HepG2 (cell line): ENCODE data around the gene OR10A6. TPM values are rescaled to one million over a fixed set of nuclear protein-coding genes. Genes with fewer than 3 reads are reported as not detected.

Experiments
- ATAC-seq: fragments of 200-7000 bp; cut with Tn5 transposase; 3 replicates; pipeline ENCODE4 v1.9.1; 2020; ENCODE audit warnings: mild to moderate bottlenecking, moderate library complexity
- BruUV-seq: library from RNA; stranded (reverse); fragments of 400-500 nt; replicated peaks from 2 replicates; lab custom pipeline; 2021; lab: Mats Ljungman, UMichigan
- CTCF ChIA-PET: fragments of 300-600 bp; formaldehyde crosslinking; extraction: SDS; loops from one replicate; lab custom pipeline; 2021; ENCODE audit warnings: low total read pairs, inconsistent platforms, low intra/inter-chr PET ratio; lab: Yijun Ruan, JAX
- POLR2A ChIA-PET: fragments of 350-600 bp; sonication (Branson Sonifier 250); formaldehyde crosslinking; loops from one replicate; lab custom pipeline; 2020; ENCODE audit warnings: antibody characterized with exemption, inconsistent platforms; lab: Yijun Ruan, JAX
- DNase-seq: peaks from one replicate; pipeline ENCODE4 v3.0.0-alpha.2; 2015; ENCODE audit warnings: low spot score
- FAIRE-seq: peaks from 3 replicates; lab custom pipeline; 2011; peaks lifted over from hg19 to GRCh38; lab: Jason Lieb, UNC
- H2AFZ ChIP-seq: one replicate; pipeline ENCODE4 v1.6.1; 2011; ENCODE audit warnings: low read length, inconsistent platforms
- H3K27ac ChIP-seq: fragments of 300-600 bp; 3 replicates; pipeline ENCODE4 v1.8.0; 2011; ENCODE audit warnings: mixed run types, mild to moderate bottlenecking, mixed read lengths, low read length, inconsistent platforms; ENCODE audit not compliant: insufficient read depth; ENCODE audit errors: extremely low read length
- H3K27me3 ChIP-seq, 2 experiments: fragments of 200-600 bp in 1 of 2; 2 replicates in 1 of 2; 3 replicates in 1 of 2; pipeline versions ENCODE4 v1.6.0 to v1.8.0; 2011; ENCODE audit warnings: low read length in 2 of 2, mild to moderate bottlenecking in 2 of 2, moderate library complexity in 2 of 2, inconsistent platforms in 1 of 2; ENCODE audit not compliant: insufficient read depth in 2 of 2, control insufficient read depth in 1 of 2
- H3K36me3 ChIP-seq, 2 experiments: fragments of 200-600 bp in 1 of 2; replicated peaks in 1 of 2; 2 replicates in 1 of 2; 3 replicates in 1 of 2; pipeline versions ENCODE4 v1.5.1 to v1.8.0; 2011; ENCODE audit warnings: low read length in 2 of 2, inconsistent platforms in 1 of 2; ENCODE audit not compliant: insufficient read depth in 2 of 2, control insufficient read depth in 1 of 2
- H3K4me1 ChIP-seq: 2 replicates; pipeline ENCODE4 v1.5.1; 2012; ENCODE audit warnings: low read length, inconsistent platforms; ENCODE audit not compliant: insufficient read depth
- H3K4me2 ChIP-seq: 2 replicates; pipeline ENCODE4 v1.6.0; 2011; ENCODE audit warnings: low read depth, low read length, inconsistent platforms
- H3K4me3 ChIP-seq, 3 experiments: fragments of 200-600 bp in 1 of 3; sonication (generic), shearing (Covaris generic) in 1 of 3; replicated peaks in 1 of 3; 2 replicates each; pipeline ENCODE4 v1.5.1; 2011 to 2016; ENCODE audit warnings: low read length in 3 of 3, inconsistent platforms in 2 of 3, low read depth in 2 of 3, mild to moderate bottlenecking in 2 of 3, control low read depth in 1 of 3, mixed read lengths in 1 of 3; ENCODE audit not compliant: insufficient read depth in 1 of 3
- H3K79me2 ChIP-seq: one replicate; pipeline ENCODE4 v1.6.1; 2011; ENCODE audit warnings: low read length, inconsistent platforms; ENCODE audit not compliant: insufficient read depth
- H3K9ac ChIP-seq: 2 replicates; pipeline ENCODE4 v1.6.0; 2011; ENCODE audit warnings: mild to moderate bottlenecking, low read depth, low read length, inconsistent platforms; ENCODE audit not compliant: insufficient read depth
- H3K9me3 ChIP-seq: 2 replicates; pipeline ENCODE4 v1.5.1; 2012; ENCODE audit warnings: mild to moderate bottlenecking, low read length
- H4K20me1 ChIP-seq: 2 replicates; pipeline ENCODE4 v1.6.0; 2011; ENCODE audit warnings: inconsistent platforms, mild to moderate bottlenecking, low read length, moderate library complexity; ENCODE audit not compliant: insufficient read depth
- MAX ChIP-seq: IDR thresholded peaks from 2 replicates; pipeline ENCODE4 v1.6.1; 2012; ENCODE audit warnings: inconsistent platforms
- RAD51 ChIP-seq: fragments of 450-650 bp; IDR thresholded peaks from 2 replicates; pipeline ENCODE4 v1.6.1; 2016; ENCODE audit warnings: borderline replicate concordance
- USF2 ChIP-seq, 2 experiments: sonication (generic) in 1 of 2; formaldehyde crosslinking in 1 of 2; IDR thresholded peaks; 2 replicates each; pipeline versions ENCODE4 v1.5.1 to v1.6.1; 2011 to 2020; ENCODE audit warnings: borderline replicate concordance in 1 of 2, low read depth in 1 of 2, low read length in 1 of 2, mild to moderate bottlenecking in 1 of 2, missing genetic modification reagents in 1 of 2, moderate library complexity in 1 of 2
- ZBTB21 ChIP-seq: sonication (generic); formaldehyde crosslinking; IDR thresholded peaks from 2 replicates; pipeline ENCODE4 v1.4.0; 2020; ENCODE audit warnings: missing genetic modification reagents
- ZNF274 ChIP-seq: sonication (generic); formaldehyde crosslinking; IDR thresholded peaks from 2 replicates; pipeline ENCODE4 v1.5.1; 2020; ENCODE audit warnings: mild to moderate bottlenecking, missing genetic modification reagents
- ZNF552 ChIP-seq: sonication (generic); formaldehyde crosslinking; IDR thresholded peaks from 2 replicates; pipeline ENCODE4 v1.9.0; 2022; ENCODE audit warnings: missing genetic modification reagents, mild to moderate bottlenecking, borderline replicate concordance
- ZNF572 ChIP-seq: sonication (generic); formaldehyde crosslinking; IDR thresholded peaks from 2 replicates; pipeline ENCODE4 v1.5.1; 2020; ENCODE audit warnings: mild to moderate bottlenecking, missing genetic modification reagents
- ZNF652 ChIP-seq: IDR thresholded peaks from 2 replicates; pipeline ENCODE4 v1.6.1; 2016; ENCODE audit warnings: low read depth, borderline replicate concordance
- ZSCAN31 ChIP-seq: sonication (generic); formaldehyde crosslinking; IDR thresholded peaks from 2 replicates; pipeline ENCODE4 v1.5.0; 2020; ENCODE audit warnings: low read depth, mild to moderate bottlenecking, missing genetic modification reagents
- in situ Hi-C: cut with HindIII; loops from 2 replicates; pipeline ENCODE4 v1.10.0; 2017; ENCODE audit warnings: low pct_unique_long_range_greater_than_20kb; ENCODE audit not compliant: extremely low pct_ligation_motif_present
- intact Hi-C: fragments of 100-400 bp; cut with micrococcal nuclease; formaldehyde crosslinking; loops from one replicate; pipeline ENCODE4 v1.10.0; 2022; ENCODE audit not compliant: unreplicated experiment
- polyA plus RNA-seq, 8 experiments: library from polyadenylated mRNA; depleted of rRNA in 3 of 8; stranded (reverse) in 7 of 8; unstranded in 1 of 8; fragments of >200 nt; fragmentation: Illumina TruSeq in 4 of 8; extraction: Trizol in 4 of 8; gene quantifications; 2 replicates each; pipeline versions ENCODE4 v1.2.1 to v1.2.3, GENCODE V29; 2011 to 2016; ENCODE audit warnings: low read depth in 4 of 8, missing spikeins in 1 of 8, mixed read lengths in 1 of 8; ENCODE audit not compliant: insufficient read depth in 1 of 8
- total RNA-seq, 5 experiments: library from RNA; depleted of rRNA; stranded (reverse); fragments of >200 nt; fragmentation: Illumina TruSeq; extraction: Trizol; gene quantifications; 2 replicates each; pipeline ENCODE4 v1.2.3, GENCODE V29; 2016; ENCODE audit warnings: low read depth in 1 of 5
- TF ChIP-seq, protein P1 (sequence below): IDR thresholded peaks from 2 replicates; pipeline ENCODE4 v1.6.1; 2016; ENCODE audit warnings: low read depth, missing genetic modification reagents, missing compliant biosample characterization

Gene OR10A6
- total and polyA plus RNA-seq, 2 of the 13 experiments (the other 11 are each of a cell fraction or from before 2014, with no cell fraction given), result not detected

DNA sequence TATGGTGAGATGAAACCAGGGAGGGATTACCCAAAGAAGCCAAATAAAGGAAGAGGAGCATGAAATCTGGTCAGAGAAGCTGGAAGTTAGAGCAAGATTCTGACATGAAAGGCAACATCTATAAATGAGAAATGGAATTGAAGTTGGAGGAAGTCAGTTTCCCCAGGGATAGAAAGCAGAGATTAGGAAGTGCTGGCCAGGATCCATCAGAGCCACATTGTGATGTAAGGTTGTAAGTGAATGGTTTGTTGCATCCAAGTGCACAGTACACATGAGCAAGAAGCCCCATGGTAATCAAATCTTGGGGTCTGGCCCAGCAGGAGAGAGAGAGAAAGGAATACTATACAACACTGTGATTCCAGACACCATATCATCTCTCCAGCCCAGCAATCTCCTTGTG is 40.8 kb upstream of the OR10A6 start:
- Histone ChIP-seq H3K27ac (no peak overlapping the region), H2AFZ (no peak overlapping the region), H3K4me3 (no peak overlapping the region), H3K4me1 (no peaks in the 10 kb centered on the region), H3K36me3 (no peaks in the 10 kb centered on the region), H3K27me3 (no peaks in the 10 kb centered on the region), H3K9me3 (no peaks in the 10 kb centered on the region), H3K4me2 (no peak overlapping the region), H3K9ac (no peak overlapping the region), H4K20me1 (no peaks in the 10 kb centered on the region), H3K79me2 (no peaks in the 10 kb centered on the region)
- DNase-seq, result no peak
- intact Hi-C loops (no loop called here), in situ Hi-C loops (no loop called here)
- TF ChIP-seq ZSCAN31 (CRISPR knock-in tag) (no peak), MAX (no peak), ZNF652 (CRISPR knock-in tag) (no peak), ZNF552 (CRISPR knock-in tag) (no peak), RAD51 (no peak), USF2 (IDR thresholded peaks at IDR 0.05; ENCODE audit: low read depth, low read length) (no peak), USF2 (CRISPR knock-in tag; IDR thresholded peaks at IDR 0.05; ENCODE audit: borderline replicate concordance) (no peak), ZNF274 (CRISPR knock-in tag) (no peak), ZBTB21 (CRISPR knock-in tag) (no peak), ZNF572 (CRISPR knock-in tag) (no peak)
- TF ChIP-seq, protein P1, sequence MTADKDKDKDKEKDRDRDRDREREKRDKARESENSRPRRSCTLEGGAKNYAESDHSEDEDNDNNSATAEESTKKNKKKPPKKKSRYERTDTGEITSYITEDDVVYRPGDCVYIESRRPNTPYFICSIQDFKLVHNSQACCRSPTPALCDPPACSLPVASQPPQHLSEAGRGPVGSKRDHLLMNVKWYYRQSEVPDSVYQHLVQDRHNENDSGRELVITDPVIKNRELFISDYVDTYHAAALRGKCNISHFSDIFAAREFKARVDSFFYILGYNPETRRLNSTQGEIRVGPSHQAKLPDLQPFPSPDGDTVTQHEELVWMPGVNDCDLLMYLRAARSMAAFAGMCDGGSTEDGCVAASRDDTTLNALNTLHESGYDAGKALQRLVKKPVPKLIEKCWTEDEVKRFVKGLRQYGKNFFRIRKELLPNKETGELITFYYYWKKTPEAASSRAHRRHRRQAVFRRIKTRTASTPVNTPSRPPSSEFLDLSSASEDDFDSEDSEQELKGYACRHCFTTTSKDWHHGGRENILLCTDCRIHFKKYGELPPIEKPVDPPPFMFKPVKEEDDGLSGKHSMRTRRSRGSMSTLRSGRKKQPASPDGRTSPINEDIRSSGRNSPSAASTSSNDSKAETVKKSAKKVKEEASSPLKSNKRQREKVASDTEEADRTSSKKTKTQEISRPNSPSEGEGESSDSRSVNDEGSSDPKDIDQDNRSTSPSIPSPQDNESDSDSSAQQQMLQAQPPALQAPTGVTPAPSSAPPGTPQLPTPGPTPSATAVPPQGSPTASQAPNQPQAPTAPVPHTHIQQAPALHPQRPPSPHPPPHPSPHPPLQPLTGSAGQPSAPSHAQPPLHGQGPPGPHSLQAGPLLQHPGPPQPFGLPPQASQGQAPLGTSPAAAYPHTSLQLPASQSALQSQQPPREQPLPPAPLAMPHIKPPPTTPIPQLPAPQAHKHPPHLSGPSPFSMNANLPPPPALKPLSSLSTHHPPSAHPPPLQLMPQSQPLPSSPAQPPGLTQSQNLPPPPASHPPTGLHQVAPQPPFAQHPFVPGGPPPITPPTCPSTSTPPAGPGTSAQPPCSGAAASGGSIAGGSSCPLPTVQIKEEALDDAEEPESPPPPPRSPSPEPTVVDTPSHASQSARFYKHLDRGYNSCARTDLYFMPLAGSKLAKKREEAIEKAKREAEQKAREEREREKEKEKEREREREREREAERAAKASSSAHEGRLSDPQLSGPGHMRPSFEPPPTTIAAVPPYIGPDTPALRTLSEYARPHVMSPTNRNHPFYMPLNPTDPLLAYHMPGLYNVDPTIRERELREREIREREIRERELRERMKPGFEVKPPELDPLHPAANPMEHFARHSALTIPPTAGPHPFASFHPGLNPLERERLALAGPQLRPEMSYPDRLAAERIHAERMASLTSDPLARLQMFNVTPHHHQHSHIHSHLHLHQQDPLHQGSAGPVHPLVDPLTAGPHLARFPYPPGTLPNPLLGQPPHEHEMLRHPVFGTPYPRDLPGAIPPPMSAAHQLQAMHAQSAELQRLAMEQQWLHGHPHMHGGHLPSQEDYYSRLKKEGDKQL (CRISPR knock-in tag), result no peak
- ChIA-PET CTCF (no interaction called here), POLR2A (no interaction called here)
- FAIRE-seq, result no peak
- ATAC-seq, result no peak
- no TSS peak for BruUV-seq
